Measurements from ENCODE around the gene ORM1.

- TF ChIP-seq CTCF (IDR thresholded peaks at IDR 0.05) (no peak), POLR2A (IDR thresholded peaks at IDR 0.05) (no peak)
Measured at GRCh38 chr9:114365194-114365593, 42.3 kb downstream of the ORM1 start.

Data from adrenal gland (tissue), 5 donors.